Right atrium auricular region (tissue), 2 donors: ENCODE results near the gene CACNA2D3. TPM values are rescaled to one million over a fixed set of nuclear protein-coding genes. Genes with fewer than 3 reads are reported as not detected.

Source experiments
- DNase-seq: peaks from one replicate; pipeline ENCODE4 v3.0.0-alpha.2; 2019; ENCODE audit warnings: low spot score
- H3K27ac ChIP-seq, 2 donors: fragments of 200-600 bp; sonication (generic); 1 replicate in 1 of 2; 2 replicates in 1 of 2; pipeline ENCODE4 v1.5.1; 2016 to 2019
- H3K27me3 ChIP-seq, 2 donors: fragments of 200-600 bp; sonication (generic); one replicate each; pipeline versions ENCODE4 v1.5.1 to v1.6.0; 2017 to 2019
- H3K36me3 ChIP-seq: fragments of 200-600 bp; sonication (generic); one replicate; pipeline ENCODE4 v1.5.1; 2016
- H3K4me1 ChIP-seq, 2 donors: fragments of 200-600 bp; sonication (generic); one replicate each; pipeline versions ENCODE4 v1.5.1 to v1.6.0; 2017 to 2019
- H3K4me3 ChIP-seq, 2 donors: fragments of 200-600 bp; sonication (generic); 1 replicate in 1 of 2; 2 replicates in 1 of 2; pipeline ENCODE4 v1.5.1; 2017 to 2019; ENCODE audit warnings: mild to moderate bottlenecking in 1 of 2, moderate library complexity in 1 of 2
- H3K9me3 ChIP-seq, 2 donors: fragments of 200-600 bp; sonication (generic); one replicate each; pipeline ENCODE4 v1.5.1; 2019
- total RNA-seq, 2 donors: library from RNA; depleted of rRNA; stranded (reverse); fragments of >200 nt; gene quantifications; one replicate each; pipeline ENCODE4 v1.1.0, GENCODE V29; 2016
- TF ChIP-seq, protein P1 (sequence below), 2 donors: fragments of 200-600 bp; sonication (generic); IDR thresholded peaks; one replicate each; pipeline ENCODE4 v1.5.1; 2019; ENCODE audit warnings: antibody characterized with exemption in 2 of 2

The CACNA2D3 gene
- total RNA-seq, 2 donors from 2014 or later, result 10.9 to 17.2 TPM

DNA sequence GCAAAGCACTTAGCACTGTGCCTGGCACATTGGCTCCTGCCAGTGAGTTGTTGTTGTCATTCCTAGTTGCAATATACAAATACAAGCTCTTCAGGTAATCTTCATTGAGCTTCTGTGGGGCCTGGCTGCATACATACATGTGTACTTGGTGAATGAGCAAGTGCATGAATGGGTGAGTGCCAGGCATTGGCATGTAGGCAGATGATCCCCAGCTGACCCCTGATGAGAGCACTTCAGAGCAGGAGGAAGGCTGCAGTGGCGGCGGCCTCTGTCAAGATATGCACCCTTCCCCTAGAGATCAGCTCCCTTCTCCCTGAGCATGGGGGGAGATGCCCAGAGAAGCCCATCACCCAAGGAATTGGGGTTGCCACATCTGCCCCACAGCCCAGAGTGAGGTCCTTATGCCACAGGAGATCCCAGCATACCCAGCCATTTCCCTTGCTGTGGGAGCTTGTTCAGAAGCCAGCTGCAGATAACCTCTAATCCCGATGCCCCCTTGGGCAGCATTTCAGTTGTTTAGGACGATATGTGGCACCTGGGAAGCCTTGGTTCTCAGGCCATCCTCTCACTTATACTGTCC is 8.8 kb downstream of the CACNA2D3 start:
- Histone ChIP-seq H3K36me3 (no peaks in the 10 kb centered on the region), H3K27ac (no peak overlapping the region), H3K4me3 (no peak overlapping the region), H3K9me3 (no peaks in the 10 kb centered on the region), H3K4me1 (no peaks in the 10 kb centered on the region), H3K27me3 (no peaks in the 10 kb centered on the region)
- TF ChIP-seq, protein P1, sequence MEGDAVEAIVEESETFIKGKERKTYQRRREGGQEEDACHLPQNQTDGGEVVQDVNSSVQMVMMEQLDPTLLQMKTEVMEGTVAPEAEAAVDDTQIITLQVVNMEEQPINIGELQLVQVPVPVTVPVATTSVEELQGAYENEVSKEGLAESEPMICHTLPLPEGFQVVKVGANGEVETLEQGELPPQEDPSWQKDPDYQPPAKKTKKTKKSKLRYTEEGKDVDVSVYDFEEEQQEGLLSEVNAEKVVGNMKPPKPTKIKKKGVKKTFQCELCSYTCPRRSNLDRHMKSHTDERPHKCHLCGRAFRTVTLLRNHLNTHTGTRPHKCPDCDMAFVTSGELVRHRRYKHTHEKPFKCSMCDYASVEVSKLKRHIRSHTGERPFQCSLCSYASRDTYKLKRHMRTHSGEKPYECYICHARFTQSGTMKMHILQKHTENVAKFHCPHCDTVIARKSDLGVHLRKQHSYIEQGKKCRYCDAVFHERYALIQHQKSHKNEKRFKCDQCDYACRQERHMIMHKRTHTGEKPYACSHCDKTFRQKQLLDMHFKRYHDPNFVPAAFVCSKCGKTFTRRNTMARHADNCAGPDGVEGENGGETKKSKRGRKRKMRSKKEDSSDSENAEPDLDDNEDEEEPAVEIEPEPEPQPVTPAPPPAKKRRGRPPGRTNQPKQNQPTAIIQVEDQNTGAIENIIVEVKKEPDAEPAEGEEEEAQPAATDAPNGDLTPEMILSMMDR (IDR thresholded peaks at IDR 0.05), result no peak
- no peak for DNase-seq

DNA sequence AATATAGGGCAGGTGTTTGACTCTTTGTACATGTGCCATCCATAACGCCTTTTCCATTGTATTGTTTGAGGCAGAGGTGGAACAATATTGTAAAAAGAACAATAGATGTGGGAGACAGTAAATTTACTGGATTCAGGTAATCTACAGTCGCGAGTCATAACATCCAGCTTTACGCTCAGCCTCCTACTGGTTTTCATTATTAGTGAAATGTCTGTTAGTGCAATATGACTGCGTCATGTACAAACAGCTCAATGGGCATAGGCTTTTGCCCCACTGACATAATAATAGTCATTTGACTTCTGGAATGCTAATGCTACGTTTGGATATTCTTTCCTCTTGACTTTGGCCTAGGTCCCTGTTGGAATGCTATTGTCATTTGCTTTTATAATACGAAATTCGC is 9.5 kb downstream of the CACNA2D3 start:
- H3K27ac ChIP-seq, result no peak overlapping the region
- TF ChIP-seq, protein P1 (IDR thresholded peaks at IDR 0.05), result no peak
- no peaks in the 10 kb centered on the region for H3K27me3 ChIP-seq
- no peak overlapping the region for H3K4me3 ChIP-seq
- no peaks in the 10 kb centered on the region for H3K9me3 ChIP-seq
- DNase-seq, result no peak
- no peaks in the 10 kb centered on the region for H3K36me3 ChIP-seq
- no peaks in the 10 kb centered on the region for H3K4me1 ChIP-seq

DNA sequence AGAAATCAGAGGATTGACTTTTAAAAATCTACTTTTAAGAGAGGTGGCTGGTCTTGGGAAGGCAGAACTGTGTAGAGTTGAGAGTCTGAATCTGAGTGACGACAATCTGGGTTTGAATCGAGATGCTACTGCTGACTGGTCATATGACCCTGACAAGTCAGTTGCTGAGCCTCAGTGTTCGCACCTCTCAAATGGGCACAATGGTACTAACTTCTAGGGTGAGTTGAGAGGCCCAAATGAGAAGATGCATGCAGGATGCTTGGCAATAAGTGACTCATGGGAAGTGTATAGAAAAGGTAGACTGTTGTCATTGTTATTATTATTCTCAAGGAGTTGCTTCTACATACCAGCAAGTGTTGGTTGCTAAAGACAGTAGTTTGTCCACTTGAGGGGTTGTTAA is 10.3 kb downstream of the CACNA2D3 start:
- Histone ChIP-seq H3K36me3 (no peaks in the 10 kb centered on the region), H3K27ac (no peak overlapping the region), H3K27me3 (no peaks in the 10 kb centered on the region), H3K4me3 (no peak overlapping the region), H3K9me3 (no peaks in the 10 kb centered on the region), H3K4me1 (no peaks in the 10 kb centered on the region)
- DNase-seq, result no peak
- TF ChIP-seq, protein P1 (IDR thresholded peaks at IDR 0.05), result no peak

DNA sequence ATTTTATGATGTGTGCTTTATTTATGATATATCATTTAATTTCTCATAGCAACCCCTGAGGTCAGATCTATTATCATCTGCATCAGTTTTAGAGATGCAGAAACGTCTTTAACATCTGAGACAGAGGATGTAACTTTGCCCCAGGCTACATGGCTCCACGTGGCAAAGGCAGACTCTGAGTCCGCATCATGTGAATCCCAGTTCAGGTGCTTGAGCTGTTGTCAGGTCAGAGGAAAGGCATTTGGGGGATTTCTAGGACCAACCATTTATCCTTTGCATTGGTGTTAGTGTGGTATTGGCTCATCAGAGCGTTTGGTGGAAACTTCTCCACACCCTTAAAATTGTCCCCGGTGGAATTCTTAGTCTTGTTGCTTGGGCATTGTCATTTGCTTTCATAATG is 10.8 kb downstream of the CACNA2D3 start:
- Histone ChIP-seq H3K4me3 (no peak overlapping the region), H3K9me3 (no peaks in the 10 kb centered on the region), H3K36me3 (no peaks in the 10 kb centered on the region), H3K4me1 (no peaks in the 10 kb centered on the region), H3K27ac (no peak overlapping the region), H3K27me3 (no peaks in the 10 kb centered on the region)
- TF ChIP-seq, protein P1 (IDR thresholded peaks at IDR 0.05), result no peak
- DNase-seq, result no peak

DNA sequence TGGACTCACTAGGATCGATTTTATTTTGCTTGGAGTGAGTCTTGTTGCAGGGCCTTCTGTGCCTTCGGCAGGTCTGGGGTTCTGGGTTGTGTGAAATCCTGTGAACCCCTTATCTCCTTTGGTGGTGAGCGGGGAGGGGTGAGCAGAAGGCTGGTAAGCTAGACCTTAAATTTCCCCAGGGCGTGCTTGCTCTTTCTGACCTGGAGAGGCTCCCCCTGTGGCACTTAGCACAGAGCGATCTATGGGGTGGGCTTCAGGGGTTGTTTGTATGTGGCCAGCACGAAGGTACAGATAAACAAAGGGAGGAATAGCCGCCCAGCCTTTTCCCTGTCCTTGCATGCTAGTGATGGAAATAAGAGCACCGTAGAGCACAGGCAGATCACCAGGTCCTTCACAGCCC is 11.8 kb downstream of the CACNA2D3 start:
- H3K27me3 ChIP-seq, result no peaks in the 10 kb centered on the region
- H3K4me1 ChIP-seq, result no peaks in the 10 kb centered on the region
- TF ChIP-seq, protein P1 (IDR thresholded peaks at IDR 0.05), result no peak
- no peaks in the 10 kb centered on the region for H3K36me3 ChIP-seq
- H3K9me3 ChIP-seq, result no peaks in the 10 kb centered on the region
- no peak overlapping the region for H3K4me3 ChIP-seq
- H3K27ac ChIP-seq, result no peak overlapping the region
- no peak for DNase-seq

DNA sequence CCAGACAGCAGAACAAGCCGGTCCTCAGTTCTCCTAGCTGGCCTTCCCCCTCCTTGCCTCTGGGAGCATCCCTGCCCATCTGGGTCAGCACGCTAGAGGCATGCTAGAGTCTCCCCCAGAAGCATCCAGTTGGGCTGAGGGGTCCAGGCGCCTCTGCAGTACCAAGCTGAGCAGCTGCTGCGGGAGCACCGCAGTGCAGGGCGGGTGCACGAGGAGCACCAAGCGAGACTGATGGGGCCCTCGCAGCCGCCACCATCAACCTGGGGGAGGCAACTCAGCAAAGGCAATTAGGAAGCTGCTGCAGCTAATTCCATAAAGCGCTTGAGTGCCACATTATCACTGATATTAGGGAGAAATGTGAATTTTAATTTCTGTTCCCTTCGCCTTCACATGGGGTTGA is 12.4 kb downstream of the CACNA2D3 start:
- H3K9me3 ChIP-seq, result no peaks in the 10 kb centered on the region
- H3K4me3 ChIP-seq, result no peak overlapping the region
- no peaks in the 10 kb centered on the region for H3K36me3 ChIP-seq
- H3K27me3 ChIP-seq, result no peaks in the 10 kb centered on the region
- H3K4me1 ChIP-seq, result no peaks in the 10 kb centered on the region
- DNase-seq, result no peak
- TF ChIP-seq, protein P1 (IDR thresholded peaks at IDR 0.05), result no peak
- no peak overlapping the region for H3K27ac ChIP-seq
